GM12878 (cell line): ENCODE measurements around the gene MITD1. TPM values are rescaled to one million over a fixed set of nuclear protein-coding genes. Genes with fewer than 3 reads are reported as not detected.

Source experiments
- ASH2L ChIP-seq: fragments of 300-600, 200-600 bp; sonication (generic); IDR thresholded peaks from 2 replicates; pipeline ENCODE4 v1.6.1; 2017; ENCODE audit warnings: low read depth, mild to moderate bottlenecking, borderline replicate concordance
- CUX1 ChIP-seq: IDR thresholded peaks from 2 replicates; pipeline ENCODE4 v1.6.1; 2012; ENCODE audit warnings: improper control_type of control experiment, low read depth, low read length; ENCODE audit not compliant: insufficient replicate concordance
- DPF2 ChIP-seq: fragments of 450-650 bp; IDR thresholded peaks from 2 replicates; pipeline ENCODE4 v1.6.1; 2017; ENCODE audit warnings: mild to moderate bottlenecking
- EGR1 ChIP-seq, 2 experiments: IDR thresholded peaks; 1 replicate in 1 of 2; 2 replicates in 1 of 2; pipeline ENCODE4 v1.6.1; 2011 to 2012; ENCODE audit warnings: low read depth in 2 of 2, low read length in 2 of 2, borderline replicate concordance in 1 of 2, mild to moderate bottlenecking in 1 of 2, moderate library complexity in 1 of 2
- GATAD2B ChIP-seq: fragments of 450-650 bp; conservative IDR thresholded peaks from 2 replicates; pipeline ENCODE4 v1.6.1; 2017; ENCODE audit warnings: low read depth, mild to moderate bottlenecking, moderate library complexity
- IKZF1 ChIP-seq: fragments of 450-650 bp; conservative IDR thresholded peaks from 2 replicates; pipeline ENCODE4 v1.6.1; 2017; ENCODE audit warnings: antibody characterized with exemption, mild to moderate bottlenecking
- MAX ChIP-seq: IDR thresholded peaks from 2 replicates; pipeline ENCODE4 v1.6.1; 2012; ENCODE audit warnings: low read depth, low read length, improper control_type of control experiment
- MLLT1 ChIP-seq: fragments of 450-650 bp; IDR thresholded peaks from 2 replicates; pipeline ENCODE4 v1.6.1; 2016; ENCODE audit warnings: mild to moderate bottlenecking
- NFYB ChIP-seq: IDR thresholded peaks from 2 replicates; pipeline ENCODE4 v1.6.1; 2011; ENCODE audit warnings: low read depth, mild to moderate bottlenecking, low read length, improper control_type of control experiment, moderate library complexity; ENCODE audit not compliant: insufficient read depth
- NRF1 ChIP-seq: conservative IDR thresholded peaks from 2 replicates; pipeline ENCODE4 v1.6.1; 2011; ENCODE audit warnings: mild to moderate bottlenecking, low read depth, low read length, improper control_type of control experiment
- RAD21 ChIP-seq: IDR thresholded peaks from 2 replicates; pipeline ENCODE4 v1.6.1; 2011; ENCODE audit warnings: mild to moderate bottlenecking, low read depth, low read length, moderate library complexity; ENCODE audit not compliant: insufficient read depth
- RUNX3 ChIP-seq: IDR thresholded peaks from 2 replicates; pipeline ENCODE4 v1.6.1; 2012; ENCODE audit warnings: low read length, inconsistent platforms
- SIX5 ChIP-seq: IDR thresholded peaks from 2 replicates; pipeline ENCODE4 v1.6.1; 2011; ENCODE audit warnings: mild to moderate bottlenecking, low read depth, low read length, moderate library complexity; ENCODE audit not compliant: severe bottlenecking
- STAT3 ChIP-seq: IDR thresholded peaks from 2 replicates; pipeline ENCODE4 v1.6.1; 2011; ENCODE audit warnings: low read depth, low read length, improper control_type of control experiment
- USF2 ChIP-seq: IDR thresholded peaks from 2 replicates; pipeline ENCODE4 v1.6.1; 2011; ENCODE audit warnings: low read depth, low read length, improper control_type of control experiment, borderline replicate concordance
- ZBTB4 ChIP-seq: fragments of 450-650 bp; formaldehyde crosslinking; IDR thresholded peaks from 2 replicates; pipeline ENCODE4 v1.4.0; 2022; ENCODE audit warnings: mild to moderate bottlenecking, moderate library complexity
- polyA plus RNA-seq, 11 experiments: library from polyadenylated mRNA; depleted of rRNA in 4 of 11; unstranded in 6 of 11; stranded (reverse) in 5 of 11; fragments of >200 nt; fragmentation: Nextera tagmentation in 4 of 11; fragmentation: Illumina TruSeq in 1 of 11; extraction: Ambion mirVana in 4 of 11; extraction: Trizol in 1 of 11; gene quantifications; 1 replicate in 1 of 11; 2 replicates in 10 of 11; pipeline versions ENCODE4 v1.2.1 to v1.2.3, GENCODE V29; 2011 to 2016; ENCODE audit warnings: inconsistent platforms in 2 of 11, missing spikeins in 2 of 11, low read depth in 1 of 11
- total RNA-seq, 4 experiments: library from RNA; depleted of rRNA in 3 of 4; stranded (reverse); fragments of >200 nt in 3 of 4; fragmentation: Illumina TruSeq in 1 of 4; extraction: Trizol in 1 of 4; gene quantifications; 2 replicates each; pipeline versions ENCODE4 v1.2.1 to v1.2.3, GENCODE V29; 2013 to 2021

MITD1 gene
- total and polyA plus RNA-seq, 10 of the 15 experiments (the other 5 are each of a cell fraction or from before 2014, with no cell fraction given), result 33.0 to 116 (median 63.5) TPM

- TF ChIP-seq EGR1 (IDR thresholded peaks at IDR 0.05; ENCODE audit: borderline replicate concordance in 1 of 2, low read depth in 2 of 2, low read length in 2 of 2) (peak in 1 of 2 experiments; percentile 48; a peak in 1 of 3 replicates), MAX (no peak; the same call in 1 of the 2 replicates), ZBTB4 (CRISPR knock-in tag) (0 out of 2 replicates have a peak, but pooled peaks have one; percentile 40), RAD21 (no peak), DPF2 (peak; percentile 58; the same call in 1 of the 2 replicates), IKZF1 (peak; percentile 98), SIX5 (peak; percentile 77), MLLT1 (peak; percentile 71), RUNX3 (peak; percentile 72), ASH2L (no peak), GATAD2B (peak; percentile 95), STAT3 (no peak), USF2 (peak; percentile 83), NFYB (no peak), NRF1 (peak; percentile 63), CUX1 (no peak)
These were observed at the start of gene MITD1, which contains the start of gene MRPL30 (continued) for GRCh38 chr2:99180755-99181623.
